GM21576 (cell line): Measurements from ENCODE around the gene ZNF445.
"Not testable (repeated sequence)": the region's sequence is repeated elsewhere in the genome, so short reads cannot be mapped to it uniquely, and the experiment has no call there.

Experiments
- ATAC-seq: cut with Tn5 transposase; IDR thresholded peaks from one replicate; pipeline ENCODE4 v1.9.1; 2021; ENCODE audit warnings: mild to moderate bottlenecking, moderate library complexity; ENCODE audit not compliant: unreplicated experiment

ZNF445 gene

DNA sequence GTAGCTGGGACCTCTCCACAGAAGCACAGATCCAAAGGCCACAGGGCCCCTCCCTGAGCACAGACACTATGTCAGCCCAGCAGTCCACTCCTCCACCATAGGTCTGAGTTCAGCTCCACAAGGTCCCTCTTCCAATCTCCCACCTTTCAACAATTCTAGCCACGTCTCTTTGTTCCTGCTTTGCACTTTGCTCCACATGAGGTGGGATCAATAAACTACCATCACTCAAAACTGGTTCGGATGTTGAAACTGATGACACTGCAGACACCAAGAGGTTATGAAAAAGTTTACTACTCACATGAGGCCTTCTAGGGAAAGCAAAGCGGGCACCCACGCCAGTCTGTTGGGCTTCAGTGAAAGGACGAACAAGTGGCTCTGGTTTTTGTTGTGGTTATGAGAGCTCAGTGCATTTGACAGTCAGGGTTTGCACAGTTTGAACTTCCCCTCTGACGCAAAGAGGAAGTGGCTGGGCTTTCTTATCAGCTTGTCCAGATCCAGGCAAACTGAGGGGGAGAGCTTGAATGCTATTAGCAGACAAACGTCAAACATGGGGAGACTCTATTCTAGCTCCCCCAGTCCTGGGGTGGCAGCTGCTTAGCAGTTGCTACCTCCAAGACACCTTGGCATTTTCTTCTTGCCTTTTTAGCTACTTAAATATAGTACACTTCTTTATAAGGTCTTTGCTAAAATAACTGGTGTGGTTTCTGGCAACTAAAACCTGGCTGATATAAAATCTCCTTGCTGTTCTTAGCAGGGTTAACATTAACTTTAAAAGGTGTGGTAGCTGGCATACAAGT, 37.8 kb downstream of the ZNF445 start:
- ATAC-seq: peak; percentile 96

DNA sequence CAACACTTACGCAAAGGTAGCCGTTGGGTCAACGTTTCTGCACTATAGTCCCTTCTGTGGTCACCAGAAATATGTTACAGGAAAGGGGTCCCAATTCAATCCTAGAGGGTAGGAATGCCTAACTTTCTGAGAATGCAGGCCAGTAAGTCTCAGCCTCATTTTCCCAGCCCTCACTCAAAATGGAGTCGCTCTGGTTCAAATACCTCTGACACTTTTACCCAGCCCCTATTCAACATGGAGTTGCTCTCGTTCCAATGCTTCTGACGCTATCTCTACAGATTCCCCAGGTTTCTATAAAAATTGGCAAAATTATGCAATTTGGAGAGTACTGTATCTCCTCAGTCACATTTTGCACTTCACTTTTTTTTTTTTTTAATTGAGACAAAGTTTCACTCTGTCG, 39.7 kb downstream of the ZNF445 start:
- ATAC-seq: no peak

DNA sequence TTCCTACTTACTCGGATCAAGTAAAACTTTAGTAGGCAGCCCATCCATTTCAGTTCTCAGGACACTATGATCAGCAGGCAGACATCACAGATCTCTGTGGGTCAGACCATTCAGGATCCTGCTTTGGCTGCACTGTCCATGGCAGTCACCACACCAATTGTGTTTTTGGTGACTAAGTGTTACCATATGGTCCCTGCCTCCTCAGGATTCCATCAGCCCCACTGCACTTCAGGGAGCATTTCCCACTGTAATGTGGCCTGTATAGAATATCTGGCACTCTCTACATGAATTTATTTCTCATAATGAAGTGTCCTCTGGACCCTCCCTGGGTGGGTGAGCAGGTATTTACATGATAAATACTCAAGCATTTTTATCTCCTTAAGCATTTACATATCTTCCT, 41.3 kb downstream of the ZNF445 start:
- ATAC-seq: no peak

DNA sequence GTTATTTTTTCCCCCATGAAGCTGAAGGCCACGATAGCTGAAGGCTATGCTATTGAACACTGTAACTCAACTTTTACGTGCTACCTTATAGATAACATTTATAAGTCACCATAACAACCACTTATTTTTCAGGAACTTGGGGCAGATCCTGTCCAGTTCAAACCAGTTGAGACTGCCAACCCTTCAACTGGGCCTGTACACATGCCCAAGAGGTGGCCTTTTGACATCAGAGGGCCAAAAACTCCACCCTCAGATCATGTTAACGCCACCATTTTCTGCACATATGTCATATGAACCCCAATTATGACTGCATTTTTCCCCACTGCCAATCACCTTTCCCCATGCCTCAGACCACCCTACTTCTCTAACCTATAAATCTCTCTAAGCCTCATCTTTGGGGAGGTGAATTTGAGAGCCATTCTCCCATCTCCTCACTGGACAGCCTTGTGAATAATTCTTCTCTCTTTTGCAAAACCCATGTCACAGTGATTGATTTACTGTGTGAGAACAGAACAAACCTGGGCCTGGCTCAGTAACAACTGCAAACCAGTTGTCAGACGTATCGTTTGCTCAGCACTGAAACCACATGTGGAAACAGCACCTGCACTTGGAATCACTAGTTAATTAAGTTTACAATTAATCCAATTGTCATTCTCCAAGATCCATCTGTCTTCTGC, 42.5 kb downstream of the ZNF445 start:
- no peak for ATAC-seq

DNA sequence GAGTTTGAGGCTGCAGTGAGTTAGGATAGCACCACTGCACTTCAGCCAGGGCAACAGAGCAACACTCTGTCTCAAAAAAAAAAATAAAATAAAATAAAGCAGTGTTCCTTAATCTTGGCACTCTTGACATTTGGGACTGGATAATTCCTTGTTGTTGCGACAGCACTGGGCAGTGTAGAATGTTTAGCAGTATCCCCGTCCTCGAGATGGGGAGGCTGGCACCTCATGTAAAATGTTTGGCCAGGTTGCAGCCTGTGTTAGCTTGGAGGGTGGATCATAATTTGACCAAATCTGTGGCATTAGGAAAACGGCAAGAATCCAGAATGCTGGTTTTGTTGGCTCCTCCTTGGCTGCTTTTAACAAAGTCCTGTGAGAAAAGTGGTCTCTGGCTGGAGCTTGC, 47.0 kb downstream of the ZNF445 start:
- ATAC-seq: no peak

DNA sequence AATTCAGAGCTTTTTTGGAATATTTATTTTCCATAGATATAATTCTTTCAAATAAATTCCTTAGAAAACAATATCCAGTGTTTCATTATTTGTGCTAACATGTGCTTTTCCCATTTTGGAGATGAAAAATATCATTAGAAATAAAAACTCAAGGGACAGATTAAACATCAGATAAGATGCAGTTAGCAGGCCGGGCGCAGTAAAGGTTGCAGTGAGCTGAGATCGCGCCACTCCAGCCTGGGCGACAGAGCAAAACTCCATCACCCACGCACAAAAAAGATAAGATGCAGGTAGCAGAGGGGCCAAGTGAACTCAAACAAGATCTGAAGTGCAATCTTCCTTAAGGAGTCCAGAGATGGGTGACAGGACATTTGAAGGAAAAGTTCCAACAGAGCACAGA, 48.0 kb downstream of the ZNF445 start:
- no peak for ATAC-seq

DNA sequence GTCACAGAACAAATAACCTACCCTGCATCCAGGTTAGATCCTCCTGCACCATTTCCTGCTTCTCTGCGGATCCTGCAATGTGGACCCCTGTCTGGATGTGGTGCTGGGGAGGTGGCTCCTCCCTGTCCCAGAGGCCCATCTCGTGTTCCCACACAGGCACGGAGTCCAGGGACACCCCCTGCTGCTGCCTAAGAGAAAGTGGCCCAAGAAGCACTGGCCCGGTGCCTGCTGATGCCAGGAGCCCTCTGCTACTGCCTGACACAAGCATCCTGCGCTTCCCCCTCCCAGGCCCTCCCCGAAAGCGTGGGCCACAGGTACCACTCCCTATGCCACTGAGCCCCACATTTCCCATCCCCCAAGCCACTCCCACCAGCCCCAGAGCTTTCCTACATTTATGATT, 48.6 kb downstream of the ZNF445 start:
- ATAC-seq: no peak

DNA sequence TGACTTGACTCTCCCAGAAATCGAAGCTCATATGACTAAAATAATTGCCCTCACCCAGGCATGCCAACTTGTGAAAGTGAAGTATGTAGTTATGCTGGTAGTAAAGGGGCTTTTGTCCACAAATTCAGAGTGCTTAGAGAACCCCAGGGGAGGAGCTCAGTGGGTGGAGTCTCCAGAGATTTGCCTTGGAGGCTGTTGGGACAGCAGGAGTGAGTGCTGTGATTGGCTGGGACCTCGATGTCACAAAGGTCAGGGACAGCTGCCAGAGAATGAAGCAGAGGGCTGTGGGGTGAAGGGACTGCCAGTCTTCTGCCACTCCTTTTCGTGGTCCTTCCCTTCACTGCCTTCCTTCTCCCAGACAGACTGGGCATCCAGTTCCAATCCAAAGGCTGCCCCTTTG, 49.8 kb downstream of the ZNF445 start:
- ATAC-seq: no peak

DNA sequence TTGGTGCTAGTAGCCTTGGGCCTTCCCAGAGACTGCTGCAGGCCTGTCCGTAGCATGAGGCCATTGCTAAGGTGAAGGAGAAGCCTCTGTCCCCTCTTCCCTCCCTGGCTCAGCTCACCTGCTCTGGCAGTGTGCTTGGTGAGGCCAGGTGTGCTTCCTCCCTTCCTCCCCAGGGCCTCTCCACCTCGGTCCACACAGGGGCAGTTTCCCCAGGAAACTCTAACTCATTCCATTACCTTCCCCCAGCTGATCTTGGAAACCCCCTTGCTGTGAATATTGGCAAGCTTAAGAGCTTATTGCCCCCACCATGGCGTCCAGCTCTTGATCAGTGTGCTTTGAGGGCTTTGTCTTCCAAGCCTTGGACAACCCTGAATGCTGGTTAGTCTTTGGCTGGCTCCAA, 52.7 kb downstream of the ZNF445 start:
- no peak for ATAC-seq

DNA sequence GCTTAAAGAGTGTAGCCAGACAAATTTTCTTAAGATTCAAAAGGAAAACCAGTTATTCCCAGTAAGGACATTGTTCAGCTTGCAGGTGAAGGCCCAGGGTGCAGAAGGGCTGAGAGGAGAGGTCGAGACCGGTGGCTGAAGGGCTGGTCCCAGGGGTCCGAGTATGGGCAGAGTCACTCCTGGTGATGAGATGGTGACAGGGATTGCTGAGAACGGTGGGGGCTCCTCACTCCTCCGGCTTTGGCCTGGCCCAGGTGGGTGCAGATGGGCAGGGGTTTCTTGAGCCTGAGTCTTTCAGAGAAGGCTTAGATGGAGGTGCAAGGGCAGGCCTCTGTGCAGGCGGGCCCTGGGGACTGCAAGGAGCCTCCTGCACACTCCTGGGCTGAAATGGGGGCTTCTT, 56.2 kb downstream of the ZNF445 start:
- ATAC-seq: no peak

DNA sequence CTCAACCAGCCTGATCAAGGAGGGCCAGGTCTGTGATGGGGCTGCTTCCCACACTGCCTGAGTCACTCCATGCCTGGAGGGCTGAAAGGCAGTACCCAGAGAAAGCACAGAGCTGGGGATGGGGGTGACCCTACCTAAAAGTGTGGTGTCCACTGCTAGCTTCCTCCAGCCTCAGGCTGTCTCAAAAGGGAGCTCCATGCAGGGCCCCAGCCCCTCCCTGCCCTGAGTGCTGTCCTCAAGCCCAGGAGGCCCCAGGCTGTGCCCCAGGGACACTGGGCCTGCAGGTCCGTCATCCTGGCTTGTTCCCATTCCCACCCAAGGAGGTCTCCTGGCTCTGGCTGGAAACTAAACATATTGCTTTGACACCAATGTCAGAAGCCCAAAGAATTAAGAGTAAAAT, 56.8 kb downstream of the ZNF445 start:
- no peak for ATAC-seq

DNA sequence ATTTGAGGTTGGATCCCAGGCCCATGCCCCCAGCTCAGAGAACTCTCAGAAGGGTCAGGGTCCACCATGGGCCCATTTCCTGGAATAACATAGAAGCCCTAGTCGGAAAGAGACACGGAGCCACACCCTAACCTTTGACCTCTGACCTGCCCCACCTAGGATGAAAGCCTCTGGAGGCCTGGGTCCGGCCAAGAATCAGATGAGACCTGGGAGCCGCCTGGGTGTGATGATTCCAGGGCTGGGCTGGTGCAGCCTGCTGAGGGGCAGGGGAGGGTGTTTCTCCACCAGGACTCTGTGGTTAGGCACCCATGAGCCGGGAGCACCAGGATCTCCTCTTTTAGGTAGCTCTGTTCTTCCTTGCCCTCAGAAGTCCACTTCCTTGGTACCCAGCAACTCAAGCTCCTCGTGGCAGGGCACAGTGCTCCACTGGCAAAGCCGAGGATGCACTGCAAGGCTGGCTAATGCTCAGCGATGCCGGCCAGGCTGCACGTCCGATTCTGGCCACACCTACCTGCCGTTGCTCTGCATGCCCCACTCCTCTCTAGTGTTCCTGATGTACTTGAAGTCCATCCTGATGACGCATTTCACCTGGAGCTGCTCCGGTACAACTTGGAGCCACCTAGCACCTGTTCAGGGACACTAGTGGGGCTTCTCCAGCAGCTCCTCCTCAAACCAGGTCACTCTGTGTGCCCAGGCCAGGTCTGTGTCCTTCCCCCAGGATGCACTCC, 57.4 kb downstream of the ZNF445 start:
- ATAC-seq: no peak

DNA sequence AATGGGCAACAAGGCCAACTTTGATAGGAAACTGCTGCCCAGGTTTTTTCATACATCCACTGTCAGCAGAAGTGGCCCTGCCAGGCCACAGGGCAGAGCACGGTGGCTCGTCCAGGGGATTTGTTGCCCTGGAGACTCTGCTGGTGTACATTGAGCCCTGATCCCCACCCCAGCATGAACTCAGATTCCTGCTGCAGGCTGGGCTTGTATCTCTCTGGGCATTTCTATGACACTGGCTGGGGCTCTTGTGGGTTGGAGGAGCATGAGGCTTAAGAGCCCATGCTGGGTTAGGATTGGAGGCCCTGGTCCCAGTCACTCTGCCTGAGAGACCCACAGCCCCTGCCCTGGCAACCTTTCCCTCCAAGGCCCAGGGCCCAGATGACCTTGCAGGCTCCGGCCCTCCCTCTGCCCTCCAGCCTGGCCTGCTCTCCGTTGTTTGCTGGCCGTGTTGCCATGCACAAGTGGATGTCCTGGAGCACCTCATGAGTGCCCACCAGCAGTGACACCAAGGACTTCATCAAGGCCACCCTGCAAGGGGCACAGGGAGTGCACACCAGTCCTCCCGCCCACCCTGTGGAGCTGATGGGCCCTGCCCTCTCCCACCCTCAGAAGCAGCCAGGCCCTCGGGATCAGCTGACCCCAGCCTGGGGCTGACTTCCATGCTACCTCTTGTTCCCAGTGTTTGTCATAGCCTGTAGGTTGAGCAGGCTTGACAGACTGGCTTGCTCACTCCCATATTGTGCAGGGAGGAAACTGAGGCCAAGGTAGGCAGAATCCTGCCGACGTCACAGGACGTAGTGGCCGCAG, 58.2 kb downstream of the ZNF445 start:
- ATAC-seq: no peak

DNA sequence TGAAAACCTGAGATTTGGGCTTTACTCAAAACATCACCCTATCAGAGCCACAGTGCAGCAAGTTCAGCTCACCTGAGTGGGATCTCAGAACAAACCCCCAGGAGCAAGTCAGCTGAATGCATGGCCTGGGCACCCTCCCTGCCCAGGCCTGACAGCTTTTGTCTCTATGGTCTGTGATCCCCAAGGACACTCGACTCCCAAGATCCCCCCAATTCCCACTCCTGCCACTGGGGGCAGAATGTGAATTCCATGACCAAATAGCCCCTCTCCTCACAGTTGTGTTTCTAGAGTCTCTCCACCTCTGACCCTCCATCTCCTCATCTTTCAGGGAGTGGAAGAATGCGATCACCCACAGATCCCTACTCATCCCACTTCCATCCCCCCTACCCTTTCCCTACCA, 58.9 kb downstream of the ZNF445 start:
- ATAC-seq: no peak

DNA sequence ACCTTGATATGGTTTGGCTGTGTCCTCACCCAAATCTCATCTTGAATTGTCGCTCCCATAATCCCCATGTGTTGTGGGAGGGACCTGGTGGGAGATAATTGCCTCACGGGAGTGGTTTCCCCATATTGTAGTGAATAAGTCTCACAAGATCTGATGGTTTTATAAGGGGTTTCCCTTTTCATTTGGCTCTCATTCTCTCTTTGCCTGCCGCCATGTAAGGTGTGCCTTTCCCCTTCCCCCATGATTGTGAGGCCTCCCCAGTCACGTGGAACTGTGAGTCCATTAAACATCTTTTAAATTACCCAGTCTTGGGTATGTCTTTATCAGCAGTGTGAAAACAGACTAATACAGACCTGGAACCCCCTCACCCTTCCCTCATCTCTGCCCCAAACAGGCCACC, 59.4 kb downstream of the ZNF445 start:
- ATAC-seq: not testable (repeated sequence)

DNA sequence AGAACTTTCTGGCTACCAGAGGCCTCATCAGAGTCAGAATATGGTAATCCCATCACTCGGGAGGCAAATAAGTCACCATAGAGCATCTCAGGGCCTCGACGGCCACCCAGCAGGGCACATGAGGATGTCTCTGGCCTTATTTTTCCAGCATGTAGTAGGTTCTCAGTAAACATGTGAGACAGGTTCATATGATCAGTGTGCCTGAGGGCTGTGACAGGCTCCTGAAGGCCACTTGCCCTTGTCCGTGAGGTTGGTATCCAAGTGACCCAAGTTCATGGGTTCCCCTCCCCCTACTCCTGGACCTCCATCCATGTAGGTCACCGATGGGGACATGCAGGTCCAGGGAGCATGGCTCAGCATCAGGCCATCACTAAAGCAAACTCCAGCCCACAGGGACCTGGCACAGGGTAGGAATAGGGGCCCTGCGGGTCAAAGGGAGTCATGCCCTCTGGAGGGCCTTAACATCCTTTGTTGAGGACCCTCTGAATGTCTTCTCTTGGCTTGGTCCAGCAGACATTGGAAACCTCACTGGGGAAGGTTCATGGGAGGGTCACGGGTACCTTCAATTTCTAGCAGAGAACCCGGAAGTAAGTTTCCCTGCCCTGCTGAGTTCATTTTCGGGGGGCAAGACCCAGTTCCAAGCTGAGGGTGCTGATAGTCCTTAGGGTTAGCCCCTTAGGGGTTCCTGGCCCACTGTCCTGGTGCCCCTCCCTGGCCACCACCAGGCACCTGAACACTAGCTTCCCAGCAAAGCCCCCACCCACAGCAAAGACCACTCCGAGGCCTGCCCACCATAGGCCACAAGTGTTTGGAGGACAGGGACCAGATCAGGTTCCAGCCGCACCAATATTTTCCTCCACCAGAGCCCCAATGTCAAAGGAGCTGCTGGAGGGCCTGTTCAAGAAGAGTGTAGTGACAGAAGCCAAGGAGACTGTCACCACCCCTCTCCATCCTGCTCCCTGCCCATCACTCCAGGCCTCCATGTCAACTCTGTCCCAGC, 61.1 kb downstream of the ZNF445 start:
- ATAC-seq: no peak

DNA sequence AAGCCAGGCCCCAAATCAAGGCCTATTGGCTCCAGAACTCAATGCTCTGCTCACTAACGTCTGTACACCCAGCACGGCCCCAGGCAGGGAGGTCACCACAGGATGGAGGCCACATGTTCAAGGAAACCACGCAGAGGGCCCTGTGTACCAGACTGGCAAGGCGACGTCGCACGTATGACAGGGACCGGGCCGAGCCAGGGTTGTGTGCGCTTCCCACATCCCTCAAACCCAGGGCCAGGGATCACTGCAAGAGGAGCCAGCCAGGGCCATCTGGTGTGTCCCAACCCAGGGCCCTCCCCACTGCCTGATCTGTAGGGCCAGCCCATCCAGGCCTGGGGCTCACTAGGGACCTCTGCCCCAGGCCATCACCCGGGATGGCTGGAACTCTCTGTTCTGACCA, 62.0 kb downstream of the ZNF445 start:
- no peak for ATAC-seq

DNA sequence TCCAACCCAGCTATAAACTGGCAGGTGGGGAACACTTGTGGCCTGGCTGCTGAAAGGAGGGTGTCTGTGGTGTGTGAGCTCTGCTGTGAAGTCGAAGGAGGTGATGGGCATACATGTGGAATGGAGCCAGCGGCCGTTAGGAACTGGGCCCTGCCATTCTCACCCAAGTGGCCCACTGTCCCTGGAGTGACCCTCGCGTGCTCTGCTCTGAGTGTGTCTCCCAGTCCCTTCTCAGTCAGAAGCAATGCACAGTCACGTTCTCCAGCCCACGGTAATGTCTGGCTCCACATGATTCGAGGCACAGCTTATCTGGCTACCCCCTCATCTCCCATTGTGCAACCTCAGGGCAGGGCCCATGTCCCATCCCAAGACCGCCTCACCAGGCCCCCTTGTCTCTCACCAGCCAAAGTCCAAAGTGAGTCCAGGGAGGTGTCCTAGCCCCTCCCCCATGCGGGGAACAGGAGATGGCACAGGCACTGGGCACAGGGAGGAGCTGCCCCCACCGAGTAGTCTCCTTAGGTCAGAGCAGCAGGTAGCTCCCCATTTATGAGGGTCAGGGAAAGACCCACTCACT, 62.9 kb downstream of the ZNF445 start:
- no peak for ATAC-seq

DNA sequence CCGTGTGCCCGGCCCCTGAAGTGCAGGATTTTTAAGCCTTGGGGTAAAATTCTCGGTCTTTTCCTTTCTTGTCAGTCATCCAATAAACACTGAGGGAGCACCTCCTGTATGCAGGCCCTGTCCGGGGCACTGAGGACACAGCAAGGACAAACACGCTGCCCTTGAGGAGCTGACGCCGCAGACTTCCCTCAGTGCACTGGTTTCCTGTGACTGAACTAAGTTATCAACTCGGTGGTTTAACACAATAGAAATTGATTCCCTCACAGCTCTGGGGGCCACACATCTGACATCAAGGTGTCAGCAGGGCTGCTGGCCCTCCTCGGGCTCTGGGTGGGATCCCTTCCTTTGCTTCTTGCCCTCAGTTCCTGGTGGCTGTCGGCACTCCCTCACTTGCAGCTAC, 65.1 kb downstream of the ZNF445 start:
- ATAC-seq: no peak
